Limb (tissue), 2 donors: ENCODE measurements around the gene CBFA2T2.
A peak's percentile ranks its signal among the peaks of the same experiment; 100 is the strongest.
"Not testable (repeated sequence)": the region's sequence is repeated elsewhere in the genome, so short reads cannot be mapped to it uniquely, and the experiment has no call there.

Experiments used
- DNase-seq, 2 donors: peaks; one replicate each; pipeline ENCODE4 v3.0.0-alpha.2; 2016; ENCODE audit errors: extremely low spot score in 2 of 2

Gene CBFA2T2

DNA sequence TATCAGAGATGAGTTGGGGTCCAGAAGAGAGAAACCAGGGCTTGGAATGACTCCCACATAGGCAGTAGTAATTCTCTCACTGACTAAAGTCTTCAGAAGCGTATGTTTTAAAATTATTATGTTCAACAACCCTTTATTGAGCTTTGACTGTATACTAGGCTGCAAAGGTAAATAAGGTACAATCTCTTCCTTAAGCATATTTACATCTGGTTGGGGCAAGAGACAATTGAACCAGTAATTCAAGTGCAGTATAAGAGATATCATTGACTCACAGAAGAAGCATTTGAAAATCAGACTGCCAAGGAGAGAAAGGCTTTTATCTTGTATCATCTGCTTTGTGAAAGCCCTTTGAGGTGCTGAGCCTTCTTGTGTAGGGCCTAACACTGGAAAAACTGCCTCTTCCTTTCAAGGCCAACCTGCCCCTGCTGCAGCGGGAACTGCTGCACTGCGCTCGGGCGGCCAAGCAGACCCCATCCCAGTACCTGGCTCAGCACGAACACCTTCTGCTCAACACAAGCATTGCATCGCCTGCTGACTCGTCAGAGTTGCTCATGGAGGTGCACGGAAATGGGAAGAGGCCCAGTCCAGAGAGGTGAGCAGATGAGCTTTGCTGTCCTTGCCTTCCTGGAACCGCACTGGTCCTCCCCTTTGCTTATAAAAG lies 132.9 kb downstream of the CBFA2T2 start:
- DNase-seq, result no peak

DNA sequence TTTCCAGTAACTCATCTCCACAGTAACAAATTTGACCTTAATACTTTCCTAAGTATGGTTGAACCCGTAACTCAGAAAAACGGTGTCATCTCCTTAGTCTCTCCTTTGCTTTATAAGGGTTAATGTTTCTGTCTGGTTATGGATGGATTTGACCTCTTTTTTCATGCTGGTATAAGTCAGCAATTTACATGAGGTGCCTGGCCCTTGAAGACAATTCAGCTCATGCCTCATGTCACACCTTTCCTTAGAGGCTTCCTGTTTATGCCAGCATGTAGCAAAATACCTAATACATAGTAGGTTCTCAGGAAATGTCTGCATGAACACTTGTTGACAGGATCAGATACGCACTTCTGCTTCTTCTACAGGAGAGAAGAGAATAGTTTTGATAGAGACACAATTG lies 134.5 kb downstream of the CBFA2T2 start:
- no peak for DNase-seq

GRCh38 chr20:33626190-33626589 lies 136.3 kb downstream of the CBFA2T2 start:
- no peak for DNase-seq

- no peak for DNase-seq
These were observed 137.8 kb downstream of the CBFA2T2 start for GRCh38 chr20:33627577-33628216.

- DNase-seq, result no peak
These were observed 139.6 kb downstream of the CBFA2T2 start for GRCh38 chr20:33629533-33629932.

- no peak for DNase-seq
These were observed 140.1 kb downstream of the CBFA2T2 start for GRCh38 chr20:33629979-33630378.

DNA sequence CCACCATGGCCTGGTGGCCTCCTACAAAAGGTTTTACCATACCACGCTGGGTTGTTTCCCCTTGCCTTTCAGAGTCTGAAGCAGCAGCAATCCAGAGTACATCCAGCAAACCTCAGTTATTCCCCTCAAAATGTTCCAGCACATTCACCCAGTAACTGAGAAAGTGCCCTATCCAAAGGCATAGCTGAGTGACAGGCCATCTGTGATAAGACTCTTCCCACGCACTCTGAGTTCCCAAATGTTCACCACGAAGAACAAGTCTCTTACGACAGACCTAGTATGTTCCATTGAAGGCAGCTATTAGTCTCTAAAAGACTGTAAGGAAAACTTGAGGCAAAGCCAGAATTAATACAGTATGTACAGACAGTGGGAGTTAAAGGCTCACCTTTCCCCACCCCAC lies 140.6 kb downstream of the CBFA2T2 start:
- no peak for DNase-seq

DNA sequence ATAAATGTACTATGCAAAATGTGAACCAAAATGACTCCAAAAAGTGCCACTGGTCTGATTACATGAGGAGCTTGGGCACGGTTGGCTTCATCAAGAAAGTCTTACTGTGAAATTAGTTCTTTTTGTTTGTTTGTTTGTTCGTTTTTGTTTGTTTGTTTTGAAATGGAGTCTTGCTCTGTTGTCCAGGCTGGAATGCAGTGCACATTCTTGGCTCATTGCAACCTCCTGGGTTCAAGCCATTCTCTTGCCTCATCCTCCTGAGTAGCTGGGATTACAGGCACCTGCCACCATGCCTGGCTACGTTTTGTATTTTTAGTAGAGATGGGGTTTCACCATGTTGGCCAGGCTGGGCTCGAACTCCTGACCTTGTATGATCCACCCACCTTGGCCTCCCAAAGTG lies 142.0 kb downstream of the CBFA2T2 start:
- not testable (repeated sequence) for DNase-seq

GRCh38 chr20:33635341-33635740 lies 145.4 kb downstream of the CBFA2T2 start:
- DNase-seq, result no peak

GRCh38 chr20:33636776-33637175 lies 146.9 kb downstream of the CBFA2T2 start:
- no peak for DNase-seq

- DNase-seq, result no peak
These were observed 150.4 kb downstream of the CBFA2T2 start for GRCh38 chr20:33640287-33640686.

GRCh38 chr20:33644313-33645071 lies 154.6 kb downstream of the CBFA2T2 start:
- no peak for DNase-seq

- no peak for DNase-seq
These were observed 155.1 kb downstream of the CBFA2T2 start for GRCh38 chr20:33645072-33645358.

DNA sequence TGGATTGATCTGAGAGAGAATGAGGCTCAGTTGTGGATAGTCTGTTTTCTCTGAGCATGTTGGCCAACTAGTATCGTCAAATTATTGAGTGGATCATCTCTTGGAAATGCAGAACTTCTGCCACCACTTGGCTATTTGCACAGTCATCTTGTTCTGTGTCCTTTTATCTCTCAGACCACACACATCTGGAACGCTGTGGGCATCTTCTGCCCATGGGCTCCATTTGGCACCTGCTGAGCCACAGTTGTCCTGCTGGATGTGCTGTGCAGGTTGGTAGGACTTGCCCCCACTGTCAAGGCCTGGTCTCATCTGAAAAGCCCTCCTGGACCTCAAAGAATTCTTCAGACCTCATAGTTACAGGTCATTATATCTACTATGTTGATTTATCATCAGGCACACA lies 155.5 kb downstream of the CBFA2T2 start:
- no peak for DNase-seq

DNA sequence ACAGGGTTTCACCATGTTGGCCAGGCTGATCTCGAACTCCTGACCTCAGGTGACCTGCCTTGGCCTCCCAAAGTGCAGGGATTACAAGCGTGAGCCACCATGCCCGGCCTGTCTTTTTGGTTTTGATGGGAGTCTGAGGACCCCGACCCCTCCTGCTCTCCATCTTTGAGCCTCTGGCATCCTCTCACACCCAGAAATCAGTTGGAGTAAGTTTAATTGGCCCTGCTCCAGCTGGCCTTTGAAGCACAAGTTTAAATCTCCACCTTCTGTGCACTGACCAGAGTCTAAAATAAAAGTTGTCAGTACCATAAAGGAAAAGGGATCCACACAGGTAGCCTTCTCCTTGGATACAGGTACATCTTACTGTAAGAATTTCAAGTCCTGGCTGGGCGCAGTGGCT lies 156.3 kb downstream of the CBFA2T2 start:
- no peak for DNase-seq

GRCh38 chr20:33646959-33647602 lies 157.2 kb downstream of the CBFA2T2 start:
- DNase-seq, result not testable (repeated sequence)

DNA sequence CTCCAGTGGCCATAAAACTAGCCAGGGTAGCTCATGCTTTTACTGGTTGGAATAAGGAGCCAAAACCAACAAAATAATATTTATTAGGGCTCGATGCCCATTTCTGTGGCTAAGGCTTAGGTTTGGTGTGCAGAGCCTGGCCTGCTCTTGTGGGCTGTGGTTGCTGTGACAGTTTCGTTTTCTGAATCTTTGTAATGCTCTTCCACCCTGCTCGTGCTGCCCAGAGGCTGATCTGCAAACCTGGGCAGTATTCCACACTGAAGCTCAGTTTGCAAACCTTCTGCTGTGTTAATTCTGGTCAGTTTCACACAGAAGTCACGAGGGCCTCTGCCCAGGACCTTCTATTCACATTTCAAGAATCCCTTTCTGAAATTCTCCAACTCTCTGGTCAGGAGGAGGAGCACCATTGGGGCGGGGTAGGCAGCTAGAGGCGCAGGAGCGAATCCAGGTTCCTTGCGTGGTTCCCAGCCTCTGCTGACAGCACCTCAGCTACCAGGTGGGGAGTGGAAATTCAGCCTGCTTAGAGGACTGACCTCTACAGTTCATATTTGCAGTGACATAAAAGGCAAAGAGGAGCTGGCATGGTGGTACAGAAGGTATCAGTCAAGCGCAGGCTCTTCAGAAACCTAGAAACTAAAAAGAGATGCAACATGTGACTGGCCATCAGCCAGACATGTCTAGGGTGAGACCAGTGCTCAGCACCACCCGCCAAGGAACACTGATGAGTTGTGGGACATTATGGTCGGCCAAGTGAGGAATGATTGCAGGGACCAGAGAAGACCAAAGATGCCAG lies 157.9 kb downstream of the CBFA2T2 start:
- DNase-seq, result peak in 1 of 2 donors; percentile 32

GRCh38 chr20:33648396-33649004 lies 158.6 kb downstream of the CBFA2T2 start:
- DNase-seq, result no peak

GRCh38 chr20:33649201-33649681 lies 159.3 kb downstream of the CBFA2T2 start:
- peak; percentile 43 to 47 for DNase-seq

- DNase-seq, result no peak
These were observed 160.3 kb downstream of the CBFA2T2 start for GRCh38 chr20:33650111-33650752.
